KBM-7 (cell line): ENCODE results near the gene SMIM13.

Experiments used
- DNase-seq: peaks from one replicate; pipeline ENCODE4 v3.0.0-alpha.2; 2015
- in situ Hi-C: fragments of 300-500 bp; cut with MboI; formaldehyde crosslinking; loops from 2 replicates; pipeline ENCODE4 v1.14.3; 2020; ENCODE audit warnings: low sequenced_read_pairs, low pct_unique_long_range_greater_than_20kb, mixed read lengths

The SMIM13 gene

DNA sequence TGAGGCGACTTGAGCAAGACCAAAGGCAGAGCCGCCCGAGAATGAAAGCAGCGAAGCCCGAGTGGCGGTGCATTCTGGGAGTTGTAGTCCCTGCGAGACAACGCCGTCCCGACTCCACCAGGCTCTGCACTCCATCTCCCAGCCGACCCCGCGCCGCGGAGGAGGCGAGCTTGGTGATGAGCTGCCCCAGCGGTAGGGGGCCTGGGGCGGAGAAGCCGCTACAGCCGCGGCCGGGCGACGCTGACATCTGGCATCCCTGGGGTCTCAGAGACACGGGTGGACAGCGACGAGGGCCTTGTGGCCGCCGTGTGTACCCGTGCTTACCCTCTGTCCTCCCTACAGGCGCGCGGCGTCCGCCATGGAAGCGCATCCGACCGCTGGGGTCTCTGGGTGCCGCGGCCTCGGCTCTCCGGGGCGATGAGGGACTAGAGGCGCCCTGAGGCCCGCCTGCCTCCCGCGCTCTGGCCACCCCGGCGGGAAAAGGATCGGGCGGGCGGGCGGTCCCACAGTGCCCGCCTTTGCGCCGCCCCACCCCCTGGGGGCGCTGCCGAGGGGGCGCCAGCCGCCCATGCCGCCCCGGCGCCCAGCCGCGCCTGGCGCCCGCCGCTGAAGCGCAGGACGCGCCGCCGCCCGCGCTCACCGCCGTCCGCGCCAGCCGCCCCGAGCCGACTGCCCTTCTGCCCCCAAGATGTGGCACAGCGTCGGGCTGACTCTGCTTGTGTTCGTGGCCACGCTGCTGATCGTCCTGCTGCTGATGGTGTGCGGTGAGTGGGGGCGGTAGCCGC lies at the start of gene SMIM13:
Gene SMIM13, plus strand, starts transcription at position 209 of the 785 bp plus-strand sequence. Its CDS starts 480 bp downstream, at position 689.
- peak; percentile 99 for DNase-seq
- in situ Hi-C loops, result no loop called here

DNA sequence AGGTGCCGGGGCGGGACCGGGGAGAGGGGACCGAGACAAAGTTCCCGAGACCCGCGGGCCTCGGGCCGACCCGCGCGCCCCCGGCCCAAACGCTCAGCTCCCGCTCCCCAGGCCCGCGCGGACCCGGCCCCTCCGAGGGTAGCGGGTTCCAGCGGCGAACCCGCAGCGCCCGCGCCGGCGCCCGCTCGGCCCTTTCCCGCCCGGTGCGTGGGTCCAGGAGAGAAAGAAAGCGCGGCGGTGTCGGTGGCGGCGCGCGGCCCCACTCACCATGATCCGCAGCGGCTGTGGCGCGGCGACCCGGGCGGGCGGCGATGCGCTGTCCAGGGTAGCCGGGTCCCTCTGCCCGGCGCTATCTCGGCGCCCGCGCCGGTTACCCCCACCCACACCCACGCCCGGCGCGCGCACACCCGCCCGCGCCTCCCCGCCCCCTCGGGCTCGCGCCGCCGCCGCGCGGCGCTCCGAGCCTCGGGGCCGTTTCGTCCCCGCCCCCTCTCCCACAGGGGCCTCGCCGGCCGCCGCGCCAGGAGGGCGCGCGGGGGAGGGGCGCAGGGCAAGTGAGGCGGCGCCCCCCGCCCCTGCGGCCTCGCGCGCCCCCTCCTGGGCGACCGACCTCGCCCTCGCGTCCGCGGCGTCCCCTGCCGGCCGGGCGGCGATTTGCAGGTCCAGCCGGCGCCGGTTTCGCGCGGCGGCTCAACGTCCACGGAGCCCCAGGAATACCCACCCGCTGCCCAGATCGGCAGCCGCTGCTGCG lies 49.5 kb upstream of the SMIM13 start, which contains the start of gene ELOVL2:
Gene ELOVL2, minus strand, starts transcription at position 345 of the 751 bp plus-strand sequence. Its CDS starts 75 bp downstream, at position 270.
- in situ Hi-C loops, result no loop called here
- DNase-seq, result peak; percentile 63

- DNase-seq, result no peak
- in situ Hi-C loops, result no loop called here
Measured at GRCh38 chr6:11044712-11045167, 48.9 kb upstream of the SMIM13 start.

DNA sequence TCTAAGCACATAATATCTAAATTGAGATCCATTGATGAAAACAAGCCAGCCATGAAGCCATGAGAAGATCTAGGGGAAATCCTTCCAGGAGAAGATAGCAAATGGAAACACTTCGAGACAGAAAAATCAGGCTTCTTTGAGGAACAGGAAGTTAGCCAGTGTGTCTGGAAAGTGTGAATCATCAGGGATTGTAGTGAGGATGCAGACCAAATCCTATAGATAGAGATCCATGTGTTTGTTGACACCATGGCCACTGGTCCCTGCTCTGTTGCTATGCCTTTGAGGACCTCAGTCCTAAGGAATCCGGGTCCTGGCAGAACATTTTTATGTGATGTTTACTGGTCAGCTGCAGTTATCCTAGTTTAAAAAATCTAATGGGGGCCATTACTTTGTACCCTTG lies 42.9 kb upstream of the SMIM13 start:
- peak; percentile 37 for DNase-seq
- in situ Hi-C loops, result loop anchor here (25.0 kb wide), 1 partner anchor 563 kb away; no protein-coding TSS in a partner anchor

DNA sequence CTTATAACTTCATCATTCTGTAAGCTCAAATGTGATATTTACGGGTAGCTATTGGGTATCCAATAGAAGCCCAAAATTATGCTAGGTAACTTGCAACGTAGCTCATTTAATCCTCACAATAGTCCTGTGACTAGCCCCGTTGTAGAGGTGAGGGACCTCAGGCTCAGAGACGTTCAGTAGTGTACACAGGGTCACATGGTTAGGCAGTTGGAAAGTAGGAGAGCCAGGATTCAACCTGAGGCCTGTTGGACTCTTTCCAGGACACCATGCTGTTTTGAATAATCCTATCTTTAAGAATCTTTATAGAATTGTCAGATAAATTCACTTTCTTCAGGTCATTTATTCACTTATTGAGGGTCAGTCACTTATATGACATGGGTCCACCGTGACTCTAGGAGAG lies 40.3 kb upstream of the SMIM13 start:
- in situ Hi-C loops, result loop anchor here (25.0 kb wide), 1 partner anchor 566 kb away; no protein-coding TSS in a partner anchor
- DNase-seq, result no peak

DNA sequence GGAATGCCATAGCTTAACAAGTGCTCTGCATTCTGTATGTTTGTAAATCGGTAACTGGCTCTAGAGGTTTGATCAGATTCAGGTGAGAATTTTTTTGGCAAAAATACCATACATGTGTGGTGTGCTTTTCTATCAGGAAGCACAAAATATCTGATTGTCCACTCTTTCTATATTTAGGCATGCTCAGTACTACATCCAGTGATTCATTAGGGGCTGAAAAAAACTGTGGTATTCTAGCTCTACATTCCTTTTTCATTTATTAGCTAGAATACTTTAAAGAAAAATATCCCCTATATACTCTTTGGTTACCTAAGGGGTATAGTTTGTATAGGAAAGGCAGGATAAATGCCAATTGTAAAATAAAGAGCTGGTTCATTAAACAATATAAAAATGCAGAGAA lies 38.9 kb upstream of the SMIM13 start:
- in situ Hi-C loops, result loop anchor here (25.0 kb wide), 1 partner anchor 567 kb away; no protein-coding TSS in a partner anchor

DNA sequence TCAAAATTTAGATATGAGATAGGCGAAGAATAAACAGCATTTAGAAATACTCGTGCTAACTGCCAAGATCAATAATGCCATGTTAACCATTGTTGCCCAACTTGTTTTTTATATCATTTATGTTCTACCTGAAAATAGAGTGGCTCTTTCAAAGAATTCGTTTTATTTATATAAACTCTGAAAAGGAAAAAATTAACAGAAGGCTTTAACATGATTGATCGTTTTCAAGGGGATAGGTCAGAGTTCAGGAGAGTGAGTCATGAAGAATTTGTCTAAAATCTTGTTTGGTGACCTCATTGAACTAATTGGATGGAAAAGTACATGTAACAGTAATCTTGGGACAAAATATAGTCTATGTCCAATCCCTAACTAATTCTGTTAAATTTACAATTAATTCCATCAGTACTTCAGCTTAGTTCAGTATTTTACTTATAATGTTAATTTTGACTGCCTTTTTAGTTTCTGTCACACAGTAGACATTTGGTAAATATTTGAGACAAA lies 38.5 kb upstream of the SMIM13 start:
- in situ Hi-C loops, result loop anchor here (25.0 kb wide), 1 partner anchor 568 kb away; no protein-coding TSS in a partner anchor
- no peak for DNase-seq

More for the DNA sequence above, 38.9 kb upstream of the SMIM13 start:
- no peak for DNase-seq

GRCh38 chr6:11056871-11057270 lies 36.8 kb upstream of the SMIM13 start:
- in situ Hi-C loops, result loop anchor here (25.0 kb wide), 1 partner anchor 570 kb away; no protein-coding TSS in a partner anchor
- no peak for DNase-seq

DNA sequence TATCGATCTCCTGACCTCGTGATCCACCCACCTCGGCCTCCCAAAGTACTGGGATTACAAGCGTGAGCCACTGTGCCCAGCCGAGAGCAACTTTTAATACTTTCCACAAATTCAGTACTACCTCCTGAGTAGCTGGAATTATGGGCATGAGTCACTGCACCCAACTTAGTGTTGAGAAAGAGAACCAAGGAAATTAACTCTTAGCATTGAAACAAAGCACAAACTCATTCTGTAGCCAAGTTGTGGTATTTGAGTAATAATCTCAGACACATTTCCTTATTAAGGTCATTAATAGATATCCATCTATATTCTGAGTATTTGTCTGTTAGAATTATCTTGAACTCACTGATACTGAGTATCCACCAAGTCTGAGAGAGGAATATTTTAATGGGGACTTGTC lies 35.2 kb upstream of the SMIM13 start:
- DNase-seq, result no peak
- in situ Hi-C loops, result loop anchor here (25.0 kb wide), 1 partner anchor 571 kb away; no protein-coding TSS in a partner anchor

- no peak for DNase-seq
- in situ Hi-C loops, result loop anchor here (25.0 kb wide), 1 partner anchor 575 kb away; no protein-coding TSS in a partner anchor
Measured at GRCh38 chr6:11062083-11062482, 31.6 kb upstream of the SMIM13 start.

DNA sequence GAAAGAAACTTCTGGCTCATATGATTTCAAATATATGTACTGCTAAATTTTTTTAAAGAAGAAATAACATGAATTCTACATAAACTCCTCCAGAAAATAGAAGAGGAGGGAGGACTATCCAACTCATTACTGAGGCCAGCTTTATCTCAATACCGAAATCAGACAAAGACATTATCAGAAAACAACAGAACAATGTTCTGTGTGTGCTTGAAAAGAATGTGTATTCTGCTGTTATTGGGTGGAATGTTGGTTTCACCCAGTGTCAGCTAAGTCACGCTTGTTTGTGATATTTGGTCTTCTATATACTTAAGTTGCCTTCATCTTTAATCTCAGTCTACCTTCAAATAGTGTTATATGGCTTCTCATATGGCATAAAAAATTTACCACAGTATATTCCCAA lies 30.9 kb upstream of the SMIM13 start:
- in situ Hi-C loops, result loop anchor here (25.0 kb wide), 1 partner anchor 575 kb away; no protein-coding TSS in a partner anchor
- no peak for DNase-seq

GRCh38 chr6:11064836-11065235 lies 28.8 kb upstream of the SMIM13 start:
- in situ Hi-C loops, result loop anchor here (25.0 kb wide), 1 partner anchor 578 kb away; no protein-coding TSS in a partner anchor
- no peak for DNase-seq

DNA sequence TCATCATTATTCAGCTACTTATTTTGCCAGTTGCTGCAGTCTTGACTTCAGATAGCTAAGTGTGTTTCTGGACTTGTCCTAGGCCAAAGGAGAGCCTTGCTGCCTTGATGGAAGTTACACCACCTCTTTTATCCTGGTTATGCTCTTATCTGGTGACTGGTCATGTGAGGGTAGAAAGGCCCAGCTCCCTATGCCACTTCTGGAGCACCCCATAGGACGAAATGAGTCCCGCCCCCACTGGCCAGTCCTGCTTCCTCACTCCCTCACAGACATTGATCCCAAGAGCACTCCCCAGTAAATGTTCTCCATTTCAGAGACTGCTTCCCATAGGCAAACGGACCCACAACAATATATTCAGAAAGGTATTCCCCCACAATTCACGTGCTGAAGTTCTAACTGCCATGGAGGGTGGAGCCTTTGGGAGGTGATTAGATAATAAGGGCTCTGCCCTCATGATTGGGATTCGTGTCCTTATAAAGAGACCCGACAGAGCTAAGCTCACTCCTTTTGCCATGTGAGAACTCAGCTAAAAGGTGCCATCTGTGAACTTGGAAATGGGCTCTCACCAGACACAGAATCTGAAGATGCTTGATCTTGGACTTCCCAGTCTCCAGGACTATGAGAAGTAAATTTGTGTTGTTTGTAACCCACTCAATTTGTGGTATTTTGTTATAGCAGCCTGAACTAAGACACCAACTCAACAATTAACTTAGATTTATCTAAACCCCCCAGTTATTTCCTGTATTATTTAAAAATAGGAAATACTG lies 28.0 kb upstream of the SMIM13 start:
- in situ Hi-C loops, result loop anchor here (25.0 kb wide), 1 partner anchor 578 kb away; no protein-coding TSS in a partner anchor
- no peak for DNase-seq

DNA sequence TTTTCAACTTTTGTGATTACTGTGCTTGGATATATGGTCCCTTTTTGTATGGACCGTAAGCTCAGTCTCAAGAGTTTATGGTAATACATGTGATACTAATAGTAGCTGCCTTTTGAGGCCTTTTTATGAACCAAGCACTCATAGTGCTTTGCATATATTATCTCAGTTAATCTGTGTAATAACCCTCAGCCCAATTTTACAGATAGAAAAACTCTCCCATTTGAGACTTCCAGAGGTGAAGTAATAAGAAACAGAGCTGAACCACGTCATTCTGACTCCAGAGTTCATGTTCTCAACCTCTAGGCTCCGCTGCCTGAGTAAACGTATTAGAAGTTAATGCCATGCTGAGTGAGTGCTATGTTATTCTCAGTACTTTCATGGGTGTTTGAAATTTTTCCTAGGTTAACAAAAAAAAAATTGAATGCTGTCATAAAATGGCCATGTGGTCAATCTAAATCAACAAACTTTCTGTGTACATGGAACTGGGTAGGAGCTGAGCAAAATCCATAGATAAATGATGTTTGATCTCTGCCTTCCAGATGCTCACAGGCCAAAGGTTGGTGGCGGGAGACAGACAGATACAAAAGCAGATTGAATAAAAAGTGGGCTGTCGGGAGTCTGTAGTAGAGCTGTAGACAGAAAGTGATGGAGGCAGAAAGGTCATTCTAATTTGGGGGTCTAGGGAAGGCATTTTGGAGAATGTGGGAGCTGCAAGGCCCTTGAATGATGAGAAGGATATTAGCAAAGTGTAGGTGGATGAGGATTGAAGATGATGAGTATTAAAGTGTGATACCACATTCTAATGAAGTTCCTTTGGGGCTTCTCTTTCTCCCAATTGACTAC lies 26.9 kb upstream of the SMIM13 start:
- in situ Hi-C loops, result loop anchor here (25.0 kb wide), 1 partner anchor 579 kb away; no protein-coding TSS in a partner anchor
- DNase-seq, result no peak

DNA sequence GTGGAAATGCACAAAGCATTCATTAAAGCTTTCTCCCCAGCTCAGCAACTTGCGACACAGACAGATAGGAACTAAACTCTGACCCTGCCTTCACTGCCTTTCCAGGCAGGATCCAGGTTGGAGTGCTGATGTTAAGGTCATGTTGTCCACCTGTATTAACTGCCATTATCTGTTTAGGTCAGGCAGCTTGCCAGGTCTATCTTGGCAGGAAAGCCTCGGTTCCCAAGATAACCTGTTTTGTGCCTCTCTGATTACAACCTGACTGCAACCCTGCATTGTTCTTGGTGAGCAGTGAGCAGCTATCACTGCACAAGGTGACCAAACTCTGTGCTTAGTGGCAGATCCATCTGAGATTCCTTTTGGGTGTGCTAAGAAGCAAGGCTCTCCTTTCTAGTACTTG lies 26.3 kb upstream of the SMIM13 start:
- in situ Hi-C loops, result loop anchor here (25.0 kb wide), 1 partner anchor 580 kb away; no protein-coding TSS in a partner anchor
- DNase-seq, result no peak

DNA sequence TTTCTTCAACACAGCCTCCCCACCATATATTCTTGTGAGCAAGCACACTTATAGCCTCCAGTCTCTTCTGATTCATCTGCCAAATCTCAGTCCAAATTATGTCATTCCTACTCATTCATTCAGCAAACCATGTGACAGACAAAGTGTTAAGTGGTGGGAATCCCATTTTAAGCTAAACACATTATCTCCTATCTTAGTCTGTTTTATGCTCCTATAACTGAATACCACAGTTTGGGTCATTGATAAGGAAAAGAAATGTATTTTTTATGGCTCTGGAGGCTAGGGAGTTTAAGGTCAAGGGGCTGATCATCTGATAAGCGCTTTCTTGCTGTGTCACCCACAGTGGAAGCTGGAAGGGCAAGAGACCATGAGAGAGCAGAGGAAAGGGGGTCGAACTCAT lies 23.9 kb upstream of the SMIM13 start:
- in situ Hi-C loops, result loop anchor here (25.0 kb wide), 1 partner anchor 582 kb away; no protein-coding TSS in a partner anchor
- DNase-seq, result no peak

DNA sequence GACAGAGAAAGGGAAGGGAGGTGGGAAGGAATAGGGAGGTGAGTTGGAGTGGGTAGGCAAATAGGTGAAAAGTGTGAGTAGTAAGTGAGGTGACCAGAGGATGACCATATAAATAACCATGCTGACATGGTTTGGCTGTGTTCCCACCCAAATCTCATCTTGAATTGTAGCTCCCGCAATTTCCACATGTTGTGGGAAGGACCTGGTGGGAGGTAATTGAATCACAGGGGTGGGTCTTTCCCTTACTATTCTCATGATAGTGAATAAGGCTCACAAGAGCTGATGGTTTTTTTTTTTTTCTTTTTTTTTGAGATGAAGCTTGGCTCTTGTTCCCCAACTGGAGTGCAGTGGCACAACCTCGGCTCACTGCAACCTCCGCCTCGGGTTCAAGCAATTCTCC lies 21.5 kb upstream of the SMIM13 start:
- no peak for DNase-seq
- in situ Hi-C loops, result loop anchor here (25.0 kb wide), 1 partner anchor 585 kb away; no protein-coding TSS in a partner anchor
